Cardiac fibroblast (primary cell): Measurements from ENCODE around the gene MDM4.

ENCODE experiments used
- DNase-seq, 2 donors: peaks; one replicate each; pipeline versions ENCODE4 v3.0.0 to v3.0.0-alpha.2; 2010; ENCODE audit warnings: low read depth in 2 of 2
- H3K4me3 ChIP-seq, 2 donors: replicated peaks in 1 of 2; 1 replicate in 1 of 2; 2 replicates in 1 of 2; pipeline ENCODE4 v1.5.1; 2011; ENCODE audit warnings: low read depth in 2 of 2, low read length in 2 of 2, mild to moderate bottlenecking in 2 of 2, moderate library complexity in 1 of 2
- TF ChIP-seq, protein P1 (sequence below): IDR thresholded peaks from one replicate; pipeline ENCODE4 v1.5.1; 2011; ENCODE audit warnings: low read depth, mild to moderate bottlenecking, low read length, inconsistent platforms

Gene MDM4

GRCh38 chr1:204530932-204531331 is 14.7 kb downstream of the MDM4 start:
- TF ChIP-seq, protein P1, sequence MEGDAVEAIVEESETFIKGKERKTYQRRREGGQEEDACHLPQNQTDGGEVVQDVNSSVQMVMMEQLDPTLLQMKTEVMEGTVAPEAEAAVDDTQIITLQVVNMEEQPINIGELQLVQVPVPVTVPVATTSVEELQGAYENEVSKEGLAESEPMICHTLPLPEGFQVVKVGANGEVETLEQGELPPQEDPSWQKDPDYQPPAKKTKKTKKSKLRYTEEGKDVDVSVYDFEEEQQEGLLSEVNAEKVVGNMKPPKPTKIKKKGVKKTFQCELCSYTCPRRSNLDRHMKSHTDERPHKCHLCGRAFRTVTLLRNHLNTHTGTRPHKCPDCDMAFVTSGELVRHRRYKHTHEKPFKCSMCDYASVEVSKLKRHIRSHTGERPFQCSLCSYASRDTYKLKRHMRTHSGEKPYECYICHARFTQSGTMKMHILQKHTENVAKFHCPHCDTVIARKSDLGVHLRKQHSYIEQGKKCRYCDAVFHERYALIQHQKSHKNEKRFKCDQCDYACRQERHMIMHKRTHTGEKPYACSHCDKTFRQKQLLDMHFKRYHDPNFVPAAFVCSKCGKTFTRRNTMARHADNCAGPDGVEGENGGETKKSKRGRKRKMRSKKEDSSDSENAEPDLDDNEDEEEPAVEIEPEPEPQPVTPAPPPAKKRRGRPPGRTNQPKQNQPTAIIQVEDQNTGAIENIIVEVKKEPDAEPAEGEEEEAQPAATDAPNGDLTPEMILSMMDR = no peak
- no peak for DNase-seq
- H3K4me3 ChIP-seq = no peak overlapping the region

DNA sequence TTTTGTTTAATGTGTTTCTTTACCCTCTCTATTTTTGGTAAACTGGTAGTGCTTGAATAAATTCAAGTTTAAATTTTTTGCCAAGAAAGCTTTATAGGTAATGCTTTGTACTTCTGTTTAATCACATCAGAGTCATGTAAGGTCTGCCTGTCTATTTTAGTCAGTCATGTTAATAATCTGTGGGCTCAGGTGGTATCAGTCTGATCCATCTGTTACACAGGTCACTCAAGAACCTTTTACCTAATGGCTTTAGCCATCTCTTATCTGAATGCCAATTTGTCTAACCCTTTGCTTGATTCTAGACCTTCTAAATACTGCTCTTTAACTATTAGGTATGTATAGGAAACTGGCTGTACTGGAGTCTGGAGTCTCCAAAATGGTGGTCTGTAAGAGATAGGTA is 16.6 kb downstream of the MDM4 start:
- TF ChIP-seq, protein P1 = no peak
- no peak overlapping the region for H3K4me3 ChIP-seq
- DNase-seq = no peak

DNA sequence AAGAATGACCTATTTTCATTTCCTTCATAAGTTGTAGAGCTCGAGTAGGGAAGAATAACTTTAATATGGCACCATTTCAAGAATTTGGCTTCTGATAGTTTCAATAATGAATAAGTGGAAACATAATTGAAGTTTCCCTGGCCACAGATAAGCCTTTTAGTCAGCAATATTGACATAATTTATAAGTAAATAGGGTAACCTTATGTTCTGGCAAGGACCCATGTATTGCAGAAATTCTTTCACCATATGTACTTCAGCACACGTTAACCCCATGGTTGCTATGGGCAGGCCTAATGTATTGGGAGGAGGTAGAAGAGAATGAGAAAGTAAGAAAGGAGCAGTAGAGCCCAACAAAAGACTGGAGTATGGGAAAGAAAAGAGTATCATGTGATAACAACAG is 25.4 kb downstream of the MDM4 start:
- TF ChIP-seq, protein P1 = no peak
- no peak overlapping the region for H3K4me3 ChIP-seq
- DNase-seq = no peak

GRCh38 chr1:204544321-204544720 is 28.1 kb downstream of the MDM4 start:
- TF ChIP-seq, protein P1 = no peak
- H3K4me3 ChIP-seq = no peak overlapping the region
- peak; percentile 53 to 79 for DNase-seq

DNA sequence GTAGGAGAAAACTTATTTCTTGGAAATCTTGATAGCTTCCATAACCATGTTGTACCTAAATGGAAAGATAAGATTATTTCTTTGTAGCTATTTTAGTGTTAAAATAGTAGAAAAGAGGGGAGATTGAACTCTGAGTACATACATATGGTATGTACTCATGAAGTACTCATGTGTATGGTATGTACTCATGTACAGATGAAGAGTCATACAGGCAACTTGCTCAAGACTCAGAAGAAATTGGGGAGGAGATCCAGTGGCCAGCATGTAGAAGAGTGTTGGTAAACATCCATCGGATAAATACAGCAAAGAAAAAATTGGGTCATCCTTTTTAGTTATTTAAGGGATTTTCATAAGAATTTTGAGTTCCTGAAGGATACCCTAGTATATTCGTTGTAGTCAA is 29.0 kb downstream of the MDM4 start:
- TF ChIP-seq, protein P1 = no peak
- H3K4me3 ChIP-seq = no peak overlapping the region

GRCh38 chr1:204545881-204546280 is 29.7 kb downstream of the MDM4 start:
- H3K4me3 ChIP-seq = no peak overlapping the region
- DNase-seq = no peak
- TF ChIP-seq, protein P1 = no peak

More for the DNA sequence above, 29.0 kb downstream of the MDM4 start:
- peak in 1 of 2 donors; percentile 57 for DNase-seq

GRCh38 chr1:204548265-204548664 is 32.1 kb downstream of the MDM4 start:
- H3K4me3 ChIP-seq = no peak overlapping the region
- TF ChIP-seq, protein P1 = no peak
- no peak for DNase-seq
